GM12875 (cell line): ENCODE measurements around the gene SYDE2.

Experiments
- H3K4me3 ChIP-seq: one replicate; pipeline ENCODE4 v1.5.1; 2011; ENCODE audit warnings: low read depth, low read length, control low read depth
- TF ChIP-seq, protein P1 (sequence below): IDR thresholded peaks from 2 replicates; pipeline ENCODE4 v1.5.1; 2011; ENCODE audit warnings: low read depth, mild to moderate bottlenecking, control low read depth, inconsistent platforms, low read length, moderate library complexity, borderline replicate concordance; ENCODE audit not compliant: insufficient read depth

Gene SYDE2

GRCh38 chr1:85122169-85122568, 78.6 kb downstream of the SYDE2 start:
- TF ChIP-seq, protein P1, sequence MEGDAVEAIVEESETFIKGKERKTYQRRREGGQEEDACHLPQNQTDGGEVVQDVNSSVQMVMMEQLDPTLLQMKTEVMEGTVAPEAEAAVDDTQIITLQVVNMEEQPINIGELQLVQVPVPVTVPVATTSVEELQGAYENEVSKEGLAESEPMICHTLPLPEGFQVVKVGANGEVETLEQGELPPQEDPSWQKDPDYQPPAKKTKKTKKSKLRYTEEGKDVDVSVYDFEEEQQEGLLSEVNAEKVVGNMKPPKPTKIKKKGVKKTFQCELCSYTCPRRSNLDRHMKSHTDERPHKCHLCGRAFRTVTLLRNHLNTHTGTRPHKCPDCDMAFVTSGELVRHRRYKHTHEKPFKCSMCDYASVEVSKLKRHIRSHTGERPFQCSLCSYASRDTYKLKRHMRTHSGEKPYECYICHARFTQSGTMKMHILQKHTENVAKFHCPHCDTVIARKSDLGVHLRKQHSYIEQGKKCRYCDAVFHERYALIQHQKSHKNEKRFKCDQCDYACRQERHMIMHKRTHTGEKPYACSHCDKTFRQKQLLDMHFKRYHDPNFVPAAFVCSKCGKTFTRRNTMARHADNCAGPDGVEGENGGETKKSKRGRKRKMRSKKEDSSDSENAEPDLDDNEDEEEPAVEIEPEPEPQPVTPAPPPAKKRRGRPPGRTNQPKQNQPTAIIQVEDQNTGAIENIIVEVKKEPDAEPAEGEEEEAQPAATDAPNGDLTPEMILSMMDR = no peak
- H3K4me3 ChIP-seq = no peak overlapping the region

DNA sequence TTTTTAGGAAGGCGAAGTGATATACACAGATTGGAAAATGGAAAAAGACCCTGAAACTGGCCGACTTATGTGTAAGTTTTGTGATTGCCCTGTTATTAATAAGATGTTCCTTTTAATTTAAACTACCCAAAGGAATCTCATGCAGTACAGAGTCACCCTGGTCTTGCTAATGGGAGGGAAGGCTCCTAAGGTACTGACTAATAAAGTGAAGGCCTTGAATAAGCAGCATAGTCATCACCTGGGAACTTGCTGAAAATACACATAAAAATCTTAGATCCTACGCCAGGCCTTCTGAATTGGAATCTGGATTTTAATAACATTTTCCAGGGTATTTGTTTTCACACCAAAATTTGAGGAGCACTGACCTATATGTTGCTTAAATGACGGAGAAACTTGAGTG, 79.1 kb downstream of the SYDE2 start:
- TF ChIP-seq, protein P1 = no peak
- no peak overlapping the region for H3K4me3 ChIP-seq

DNA sequence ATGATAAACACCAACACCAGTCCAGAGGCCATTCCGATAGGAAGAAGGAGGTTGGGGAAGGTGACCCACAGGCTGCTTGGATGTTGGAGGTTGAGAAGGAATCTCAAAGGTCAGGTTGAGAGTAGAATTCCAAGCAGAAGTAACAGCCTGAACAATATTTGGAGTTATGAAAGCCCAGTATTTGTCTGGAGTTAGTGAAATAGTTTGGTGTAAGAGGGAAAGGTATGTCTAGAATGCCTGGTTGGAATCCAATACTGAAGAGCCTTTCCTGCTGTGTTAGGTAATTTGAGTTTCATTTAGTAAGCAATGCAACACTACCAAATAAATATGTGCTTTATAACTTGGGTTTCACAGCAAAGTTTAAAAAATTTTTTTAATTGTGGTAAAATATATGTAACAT, 82.1 kb downstream of the SYDE2 start:
- TF ChIP-seq, protein P1 = no peak
- no peak overlapping the region for H3K4me3 ChIP-seq

DNA sequence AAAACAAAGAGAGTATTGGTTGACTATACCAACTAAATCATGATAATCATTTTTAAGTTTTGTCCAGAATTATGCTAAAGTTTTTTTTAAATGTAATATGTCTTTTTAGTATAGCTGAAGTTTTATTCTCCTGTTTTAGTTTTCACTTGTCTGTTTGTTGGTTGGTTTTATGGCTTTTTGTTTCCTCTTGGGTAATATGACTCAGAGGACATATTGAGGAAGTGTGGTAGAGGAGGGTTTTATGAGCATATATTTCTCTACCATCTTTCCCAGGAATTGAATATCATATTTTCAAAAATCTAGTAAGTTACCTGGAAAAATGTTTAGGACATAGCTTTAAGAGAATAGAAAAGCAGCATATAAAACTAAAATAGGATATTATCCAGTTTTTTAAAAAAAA, 84.0 kb downstream of the SYDE2 start:
- TF ChIP-seq, protein P1 = no peak

GRCh38 chr1:85115933-85116332, 84.9 kb downstream of the SYDE2 start:
- TF ChIP-seq, protein P1 = no peak
- H3K4me3 ChIP-seq = no peak overlapping the region

More for the DNA sequence above, 84.0 kb downstream of the SYDE2 start:
- no peak overlapping the region for H3K4me3 ChIP-seq

- TF ChIP-seq, protein P1 = no peak
- no peak overlapping the region for H3K4me3 ChIP-seq
These were observed 89.1 kb downstream of the SYDE2 start for GRCh38 chr1:85111695-85112094.

DNA sequence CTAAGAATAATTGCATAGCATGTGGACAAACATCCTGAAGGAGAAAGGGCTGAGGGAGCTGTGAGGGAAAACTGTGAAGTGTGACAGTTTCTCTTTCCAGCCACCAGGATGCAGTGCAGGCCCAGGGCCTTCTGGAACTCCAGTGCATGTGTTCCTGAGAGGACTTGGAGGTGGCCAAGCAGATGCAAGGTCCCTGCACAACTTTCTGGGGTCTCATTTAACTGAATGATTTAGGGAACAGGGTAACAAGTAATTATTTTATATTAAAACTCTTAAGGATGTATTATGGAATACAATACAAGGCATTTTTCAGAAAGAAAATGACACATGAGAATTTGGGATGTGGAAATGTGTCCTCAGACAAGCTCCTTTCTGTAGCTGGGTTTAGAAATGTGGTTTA, 91.3 kb downstream of the SYDE2 start:
- no peak overlapping the region for H3K4me3 ChIP-seq
- TF ChIP-seq, protein P1 = peak; percentile 79
